A549 (cell line): ENCODE measurements around the gene RGS14. TPM values are rescaled to one million over a fixed set of nuclear protein-coding genes. Genes with fewer than 3 reads are reported as not detected.
A peak's percentile ranks its signal among the peaks of the same experiment; 100 is the strongest.

ENCODE experiments used
- ATAC-seq, 2 experiments: fragments of 200-7000 bp in 1 of 2; fragments of >200 bp in 1 of 2; cut with Nextera tagmentation in 1 of 2; cut with Tn5 transposase in 1 of 2; 3 replicates each; pipeline versions ENCODE4 v1.8.0 to v1.9.1; 2018 to 2020; ENCODE audit warnings: mild to moderate bottlenecking in 1 of 2, moderate library complexity in 1 of 2
- CTCF ChIA-PET: fragments of 300-600 bp; sonication (Branson Sonifier 250); formaldehyde crosslinking; extraction: SDS; loops from one replicate; lab custom pipeline; 2021; ENCODE audit warnings: antibody characterized with exemption, inconsistent platforms; lab: Yijun Ruan, JAX
- POLR2A ChIA-PET: fragments of 350-600 bp; formaldehyde crosslinking; extraction: SDS; loops from one replicate; lab custom pipeline; 2021; ENCODE audit warnings: antibody characterized with exemption, inconsistent platforms; lab: Yijun Ruan, JAX
- DNase-seq, 2 experiments: peaks; one replicate each; pipeline versions ENCODE4 v3.0.0 to v3.0.0-alpha.2; 2011 to 2016; ENCODE audit warnings: low read depth in 1 of 2, low spot score in 1 of 2
- FAIRE-seq: peaks from 2 replicates; lab custom pipeline; 2011; peaks lifted over from hg19 to GRCh38; lab: Jason Lieb, UNC
- H3K27ac ChIP-seq, 2 experiments: fragments of >200 bp; sonication (Bioruptor Twin); formaldehyde crosslinking; 3 replicates each; pipeline ENCODE4 v1.5.1; 2016 to 2017
- H3K4me1 ChIP-seq: fragments of >200 bp; sonication (Bioruptor Twin); formaldehyde crosslinking; 3 replicates; pipeline ENCODE4 v1.6.1; 2016
- H3K4me2 ChIP-seq: fragments of >200 bp; sonication (Bioruptor Twin); formaldehyde crosslinking; 3 replicates; pipeline ENCODE4 v1.6.1; 2016
- H3K4me3 ChIP-seq: fragments of >200 bp; sonication (Bioruptor Twin); formaldehyde crosslinking; 3 replicates; pipeline ENCODE4 v1.5.1; 2016
- H3K9me3 ChIP-seq: fragments of >200 bp; sonication (Bioruptor Twin); formaldehyde crosslinking; 3 replicates; pipeline ENCODE4 v1.6.1; 2016
- BCL3 ChIP-seq: fragments of >200 bp; sonication (Bioruptor Twin); formaldehyde crosslinking; IDR thresholded peaks from 3 replicates; pipeline ENCODE4 v1.6.1; 2016
- CEBPB ChIP-seq, 2 experiments: fragments of >200 bp in 1 of 2; sonication (Bioruptor Twin) in 1 of 2; formaldehyde crosslinking in 1 of 2; IDR thresholded peaks; 2 replicates each; pipeline ENCODE4 v1.6.1; 2012 to 2016
- CHD4 ChIP-seq: fragments of 200-600 bp; sonication (generic); IDR thresholded peaks from 2 replicates; pipeline ENCODE4 v1.6.1; 2016; ENCODE audit warnings: antibody characterized with exemption, mild to moderate bottlenecking, borderline replicate concordance
- CTCF ChIP-seq: fragments of >200 bp; sonication (Bioruptor Twin); formaldehyde crosslinking; IDR thresholded peaks from 3 replicates; pipeline ENCODE4 v1.5.1; 2016
- E2F6 ChIP-seq: IDR thresholded peaks from 2 replicates; pipeline ENCODE4 v1.6.1; 2012; ENCODE audit warnings: low read depth, borderline replicate concordance
- EHMT2 ChIP-seq: fragments of 200-600 bp; sonication (generic); IDR thresholded peaks from 2 replicates; pipeline ENCODE4 v1.6.1; 2016; ENCODE audit warnings: antibody characterized with exemption, low read depth, mild to moderate bottlenecking, moderate library complexity
- ELK1 ChIP-seq: fragments of 150-350 bp; IDR thresholded peaks from 2 replicates; pipeline ENCODE4 v1.6.1; 2014; ENCODE audit warnings: low read depth, mild to moderate bottlenecking, low read length
- ESRRA ChIP-seq: fragments of 150-350 bp; IDR thresholded peaks from 2 replicates; pipeline ENCODE4 v1.6.1; 2014; ENCODE audit warnings: mild to moderate bottlenecking, low read length, borderline replicate concordance
- FOSL2 ChIP-seq, 2 experiments: fragments of 450-650 bp in 1 of 2; fragments of >200 bp in 1 of 2; sonication (Bioruptor Twin) in 1 of 2; formaldehyde crosslinking; IDR thresholded peaks; 2 replicates each; pipeline versions ENCODE4 v1.5.0 to v1.6.1; 2016 to 2020; ENCODE audit warnings: mild to moderate bottlenecking in 1 of 2, moderate library complexity in 1 of 2
- KDM5A ChIP-seq: fragments of 200-600 bp; sonication (generic); IDR thresholded peaks from 2 replicates; pipeline ENCODE4 v1.6.1; 2016; ENCODE audit warnings: antibody characterized with exemption, mild to moderate bottlenecking
- MAX ChIP-seq: IDR thresholded peaks from 2 replicates; pipeline ENCODE4 v1.6.1; 2012
- MAZ ChIP-seq: fragments of 150-350 bp; IDR thresholded peaks from 2 replicates; pipeline ENCODE4 v1.6.1; 2014; ENCODE audit warnings: antibody characterized with exemption, low read depth, low read length, borderline replicate concordance
- NFE2L2 ChIP-seq: fragments of 150-350 bp; conservative IDR thresholded peaks from 2 replicates; pipeline ENCODE4 v1.6.1; 2014; ENCODE audit warnings: low read length
- NPAS2 ChIP-seq: fragments of 250-450 bp; sonication (Bioruptor Pico); IDR thresholded peaks from 2 replicates; pipeline ENCODE4 v1.8.0; 2022; ENCODE audit warnings: mild to moderate bottlenecking, moderate library complexity, borderline replicate concordance
- REST ChIP-seq: fragments of 200-600 bp; sonication (generic); IDR thresholded peaks from 2 replicates; pipeline ENCODE4 v1.6.1; 2016; ENCODE audit warnings: antibody characterized with exemption, mild to moderate bottlenecking, moderate library complexity
- RNF2 ChIP-seq: fragments of 200-600 bp; sonication (generic); IDR thresholded peaks from 2 replicates; pipeline ENCODE4 v1.6.1; 2016; ENCODE audit warnings: low read depth, mild to moderate bottlenecking, antibody characterized with exemption, moderate library complexity, borderline replicate concordance
- TFCP2L1 ChIP-seq: fragments of 250-450 bp; sonication (Bioruptor Pico); IDR thresholded peaks from 2 replicates; pipeline ENCODE4 v1.5.0; 2021; ENCODE audit warnings: mild to moderate bottlenecking
- TP53 ChIP-seq: fragments of 250-450 bp; sonication (Bioruptor Pico); IDR thresholded peaks from 2 replicates; pipeline ENCODE4 v1.5.0; 2021; ENCODE audit warnings: mild to moderate bottlenecking, moderate library complexity
- USF2 ChIP-seq: fragments of 450-650 bp; IDR thresholded peaks from 2 replicates; pipeline ENCODE4 v1.6.1; 2014; ENCODE audit warnings: antibody characterized with exemption
- ZFP36 ChIP-seq: fragments of 450-650 bp; IDR thresholded peaks from 2 replicates; pipeline ENCODE4 v1.6.1; 2014; ENCODE audit warnings: borderline replicate concordance; ENCODE audit not compliant: partially characterized antibody
- WGBS: methylation state at CpG from one replicate; pipeline ENCODE4 v1.1.6; 2017; ENCODE audit errors: missing lambda C conversion rate; 5-methylcytosine and 5-hydroxymethylcytosine counted together
- polyA plus RNA-seq, 4 experiments: library from polyadenylated mRNA; depleted of rRNA in 3 of 4; stranded (reverse); fragments of >200 nt; fragmentation: RNase III in 1 of 4; extraction: RNeasy Plus Mini Kit Qiagen cat#74134 plus additional on column Dnase treatment in 1 of 4; gene quantifications; 2 replicates in 3 of 4; 3 replicates in 1 of 4; pipeline ENCODE4 v1.2.3, GENCODE V29; 2011 to 2017

Gene RGS14
- polyA plus RNA-seq, 2 of the 4 experiments (the other 2 are of a cell fraction), result 3.9 to 8.4 TPM

GRCh38 chr5:177349762-177350161 is 8.0 kb upstream of the RGS14 start:
- no peak overlapping the region for H3K4me3 ChIP-seq
- no peak for FAIRE-seq
- 86% methylated on average over 5 of the region's 5 CpGs for WGBS
- H3K4me1 ChIP-seq, result peaks cover 31% of the 10 kb centered on the region
- no peaks in the 10 kb centered on the region for H3K9me3 ChIP-seq
- no peak overlapping the region for H3K27ac ChIP-seq
- CTCF ChIA-PET, result interaction anchor here (1.2 to 3.3 kb wide), 10 partner anchors 11 to 236 kb away, joined by 3 to 20 read pairs (median 5); no protein-coding TSS in a partner anchor
- TF ChIP-seq TFCP2L1 (CRISPR knock-in tag), result no peak
- TF ChIP-seq ESRRA, result no peak
- TF ChIP-seq BCL3, result no peak
- no peak for TF ChIP-seq E2F6
- no peak for TF ChIP-seq FOSL2 (IDR thresholded peaks at IDR 0.05)
- TF ChIP-seq FOSL2 (CRISPR knock-in tag; IDR thresholded peaks at IDR 0.05), result no peak
- no peak for TF ChIP-seq CHD4
- no peak for TF ChIP-seq REST
- TF ChIP-seq NFE2L2, result no peak
- TF ChIP-seq CTCF, result no peak
- no peak for TF ChIP-seq ZFP36
- TF ChIP-seq TP53 (CRISPR knock-in tag), result no peak
- TF ChIP-seq EHMT2, result no peak
- TF ChIP-seq CEBPB (IDR thresholded peaks at IDR 0.05), result no peak
- TF ChIP-seq ELK1, result no peak
- TF ChIP-seq KDM5A, result no peak
- no peak for TF ChIP-seq MAX
- TF ChIP-seq USF2, result no peak
- TF ChIP-seq RNF2, result no peak
- no peak for TF ChIP-seq MAZ
- no peak for TF ChIP-seq NPAS2
- TF ChIP-seq, all 56 proteins: peak for 0
- no peak for DNase-seq
- POLR2A ChIA-PET, result interaction anchor here (1.2 kb wide), 1 partner anchor 21 kb away, joined by 9 read pairs; no protein-coding TSS in a partner anchor
- peak overlapping the region; percentile 98 for H3K4me2 ChIP-seq
- no peak for ATAC-seq
